Measurements from ENCODE around the gene SH3RF1. TPM values are rescaled to one million over a fixed set of nuclear protein-coding genes. Genes with fewer than 3 reads are reported as not detected.

SH3RF1 gene
- polyA plus RNA-seq, 1 experiment, result 11.0 TPM

DNA sequence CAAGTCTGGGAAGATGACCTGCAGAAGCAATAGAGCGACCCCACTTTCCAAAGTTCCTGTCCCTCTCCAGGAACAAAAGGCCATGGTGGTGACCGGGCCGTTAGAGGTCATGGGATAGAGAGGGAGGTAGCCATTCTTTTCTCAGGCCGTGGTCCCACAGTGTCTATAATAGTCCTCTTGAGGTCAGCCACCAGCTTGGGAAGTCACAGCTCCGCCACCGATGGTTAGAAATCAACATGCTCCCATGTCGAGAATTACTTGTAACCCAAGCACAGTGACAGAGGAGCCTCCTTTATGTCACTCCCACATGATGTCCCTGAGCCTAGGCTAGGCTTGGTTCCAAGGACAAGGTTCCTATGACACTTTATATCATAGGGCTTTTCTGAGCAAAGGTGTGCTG, 212.4 kb downstream of the SH3RF1 start:
- DNase-seq (ENCODE audit: low read depth, low spot score), result no peak
- Histone ChIP-seq H3K27ac (ENCODE audit: low read depth, low read length) (no peak overlapping the region), H3K4me3 (ENCODE audit: low read depth, low read length) (no peak overlapping the region), H3K9me3 (ENCODE audit: control insufficient read depth, insufficient read depth, low read length) (no peaks in the 10 kb centered on the region), H3K27me3 (ENCODE audit: control insufficient read depth, insufficient read depth, low read length) (no peaks in the 10 kb centered on the region)
- TF ChIP-seq, protein P1, sequence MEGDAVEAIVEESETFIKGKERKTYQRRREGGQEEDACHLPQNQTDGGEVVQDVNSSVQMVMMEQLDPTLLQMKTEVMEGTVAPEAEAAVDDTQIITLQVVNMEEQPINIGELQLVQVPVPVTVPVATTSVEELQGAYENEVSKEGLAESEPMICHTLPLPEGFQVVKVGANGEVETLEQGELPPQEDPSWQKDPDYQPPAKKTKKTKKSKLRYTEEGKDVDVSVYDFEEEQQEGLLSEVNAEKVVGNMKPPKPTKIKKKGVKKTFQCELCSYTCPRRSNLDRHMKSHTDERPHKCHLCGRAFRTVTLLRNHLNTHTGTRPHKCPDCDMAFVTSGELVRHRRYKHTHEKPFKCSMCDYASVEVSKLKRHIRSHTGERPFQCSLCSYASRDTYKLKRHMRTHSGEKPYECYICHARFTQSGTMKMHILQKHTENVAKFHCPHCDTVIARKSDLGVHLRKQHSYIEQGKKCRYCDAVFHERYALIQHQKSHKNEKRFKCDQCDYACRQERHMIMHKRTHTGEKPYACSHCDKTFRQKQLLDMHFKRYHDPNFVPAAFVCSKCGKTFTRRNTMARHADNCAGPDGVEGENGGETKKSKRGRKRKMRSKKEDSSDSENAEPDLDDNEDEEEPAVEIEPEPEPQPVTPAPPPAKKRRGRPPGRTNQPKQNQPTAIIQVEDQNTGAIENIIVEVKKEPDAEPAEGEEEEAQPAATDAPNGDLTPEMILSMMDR (IDR thresholded peaks at IDR 0.05; ENCODE audit: low read depth, low read length), result no peak
- POLR2A ChIA-PET, result no interaction called here
- CTCF ChIA-PET, result no interaction called here

DNA sequence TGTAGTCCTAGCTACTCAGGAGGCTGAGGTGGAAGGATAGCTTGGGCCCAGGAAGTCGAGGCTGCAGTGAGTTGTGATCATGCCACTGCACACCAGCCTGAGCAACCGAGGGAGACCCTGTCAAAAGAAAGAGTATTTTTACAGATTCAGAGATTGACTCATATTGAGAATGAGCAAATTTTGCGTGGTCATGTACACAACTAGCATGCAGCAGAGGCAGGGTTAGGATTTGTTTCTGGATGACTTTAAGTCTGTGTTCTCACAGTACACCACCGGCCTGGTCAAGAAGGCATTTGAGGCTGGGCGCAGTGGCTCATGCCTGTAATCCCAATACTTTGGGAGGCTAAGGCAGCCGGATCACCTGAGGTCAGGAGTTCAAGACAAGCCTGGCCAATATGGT, 215.9 kb downstream of the SH3RF1 start:
- no peak overlapping the region for H3K4me3 ChIP-seq (ENCODE audit: low read depth, low read length)
- TF ChIP-seq, protein P1 (IDR thresholded peaks at IDR 0.05; ENCODE audit: low read depth, low read length), result no peak
- H3K9me3 ChIP-seq (ENCODE audit: control insufficient read depth, insufficient read depth, low read length), result no peaks in the 10 kb centered on the region
- no peak for DNase-seq (ENCODE audit: low read depth, low spot score)
- H3K27ac ChIP-seq (ENCODE audit: low read depth, low read length), result no peak overlapping the region
- ChIA-PET POLR2A (no interaction called here), CTCF (no interaction called here)
- no peaks in the 10 kb centered on the region for H3K27me3 ChIP-seq (ENCODE audit: control insufficient read depth, insufficient read depth, low read length)

DNA sequence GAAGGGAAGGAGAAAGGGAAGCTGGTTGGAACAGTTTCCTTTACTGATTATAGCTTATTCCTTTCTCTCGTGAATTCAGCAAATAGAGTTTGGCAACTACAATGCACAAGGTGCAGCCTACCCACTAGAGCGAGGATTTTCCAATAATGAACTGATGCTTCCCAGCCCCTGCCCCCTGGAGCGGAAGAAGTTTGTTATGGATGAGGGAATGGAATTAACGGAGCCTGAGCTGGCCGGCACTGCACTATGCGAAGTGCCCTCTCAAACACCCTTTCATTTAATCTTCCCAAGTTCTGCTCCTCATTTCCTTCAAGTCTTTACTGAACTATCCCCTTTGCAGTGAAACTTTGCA, 218.2 kb downstream of the SH3RF1 start:
- H3K27me3 ChIP-seq (ENCODE audit: control insufficient read depth, insufficient read depth, low read length), result no peaks in the 10 kb centered on the region
- DNase-seq (ENCODE audit: low read depth, low spot score), result no peak
- H3K9me3 ChIP-seq (ENCODE audit: control insufficient read depth, insufficient read depth, low read length), result no peaks in the 10 kb centered on the region
- H3K4me3 ChIP-seq (ENCODE audit: low read depth, low read length), result no peak overlapping the region
- ChIA-PET CTCF (no interaction called here), POLR2A (no interaction called here)
- TF ChIP-seq, protein P1 (IDR thresholded peaks at IDR 0.05; ENCODE audit: low read depth, low read length), result no peak
- H3K27ac ChIP-seq (ENCODE audit: low read depth, low read length), result no peak overlapping the region

DNA sequence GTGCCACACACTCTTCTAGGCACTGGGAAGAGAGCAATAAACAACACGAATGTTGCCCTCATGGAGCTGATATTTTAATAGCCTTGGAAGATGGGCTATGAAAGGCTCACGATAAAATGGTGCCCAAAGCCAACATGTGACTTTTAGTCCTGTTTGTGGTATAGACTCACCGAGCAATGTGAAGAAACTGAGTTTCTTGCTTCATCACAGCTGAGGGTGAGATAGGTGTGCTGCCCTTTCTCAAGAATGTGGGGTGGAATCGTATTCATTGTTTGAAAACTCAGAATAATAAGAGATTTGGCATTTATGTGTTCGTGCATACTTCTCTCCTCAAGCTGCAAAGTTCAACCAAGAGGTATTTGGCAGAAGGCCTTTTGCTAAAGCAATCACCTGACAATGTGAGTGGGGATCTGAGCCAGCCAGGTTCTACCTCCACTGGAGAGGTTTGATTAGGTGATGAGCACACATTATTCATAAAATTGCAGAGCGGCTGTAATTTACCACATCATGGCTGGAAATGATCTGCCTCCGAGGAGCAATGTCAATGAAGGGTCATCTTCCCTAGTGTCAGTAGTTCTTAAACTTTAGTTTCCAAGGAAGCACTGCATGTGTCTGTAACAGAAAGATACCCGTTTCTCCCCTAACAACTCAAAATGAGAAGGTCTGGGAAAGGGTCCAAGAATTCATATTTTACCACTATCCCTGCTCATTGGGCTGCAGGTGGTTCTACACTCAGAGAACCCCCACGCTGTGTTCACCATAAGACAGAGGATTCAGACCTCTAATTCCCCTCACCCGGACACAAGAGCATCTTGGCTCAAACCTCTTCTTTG, 218.8 kb downstream of the SH3RF1 start:
- Histone ChIP-seq H3K27me3 (ENCODE audit: control insufficient read depth, insufficient read depth, low read length) (no peaks in the 10 kb centered on the region), H3K9me3 (ENCODE audit: control insufficient read depth, insufficient read depth, low read length) (no peaks in the 10 kb centered on the region), H3K27ac (ENCODE audit: low read depth, low read length) (no peak overlapping the region), H3K4me3 (ENCODE audit: low read depth, low read length) (no peak overlapping the region)
- ChIA-PET CTCF (no interaction called here), POLR2A (no interaction called here)
- TF ChIP-seq, protein P1 (IDR thresholded peaks at IDR 0.05; ENCODE audit: low read depth, low read length), result no peak
- no peak for DNase-seq (ENCODE audit: low read depth, low spot score)

DNA sequence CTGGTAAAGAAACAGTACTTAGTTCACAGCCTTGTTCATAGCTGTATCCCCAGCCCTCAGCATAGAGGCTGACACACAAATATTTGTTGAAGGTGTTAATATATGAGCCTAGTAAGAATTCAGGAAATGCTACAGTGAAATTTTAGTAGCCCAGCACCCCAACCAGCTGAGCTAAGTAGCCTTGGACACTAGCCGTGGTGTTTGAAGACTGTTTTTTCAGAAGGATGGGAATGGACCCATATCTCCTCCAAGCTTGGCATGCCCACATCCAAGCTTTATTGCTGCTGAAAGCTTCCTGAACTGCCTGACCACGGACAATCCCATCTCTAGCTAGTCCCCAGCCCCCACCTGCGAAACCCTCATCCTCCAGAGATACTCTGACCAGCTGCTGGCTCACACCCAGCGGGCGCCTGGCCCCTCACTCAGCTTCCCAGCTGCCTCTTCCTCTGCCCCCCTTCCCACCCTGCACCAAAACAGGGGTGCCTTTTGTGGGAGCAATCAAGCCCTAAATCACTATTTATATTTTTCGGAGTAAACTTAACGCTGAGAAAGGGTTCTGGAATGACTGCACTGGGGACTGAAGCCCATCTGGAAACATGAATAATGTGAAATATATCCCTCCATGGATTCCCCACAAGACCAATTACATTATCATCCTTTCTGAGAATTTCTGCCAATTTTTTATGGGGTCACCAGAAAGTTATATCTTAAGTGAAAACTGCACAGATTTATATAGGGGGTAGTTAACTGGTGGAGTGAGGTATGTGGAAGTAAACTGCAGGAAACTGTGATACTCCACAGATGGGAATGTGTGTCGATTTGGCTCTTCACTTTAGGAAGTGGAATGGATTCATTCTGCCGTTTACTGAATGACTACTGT, 219.6 kb downstream of the SH3RF1 start:
- no peaks in the 10 kb centered on the region for H3K9me3 ChIP-seq (ENCODE audit: control insufficient read depth, insufficient read depth, low read length)
- no peak for DNase-seq (ENCODE audit: low read depth, low spot score)
- H3K27me3 ChIP-seq (ENCODE audit: control insufficient read depth, insufficient read depth, low read length), result no peaks in the 10 kb centered on the region
- TF ChIP-seq, protein P1 (IDR thresholded peaks at IDR 0.05; ENCODE audit: low read depth, low read length), result no peak
- H3K27ac ChIP-seq (ENCODE audit: low read depth, low read length), result no peak overlapping the region
- POLR2A ChIA-PET, result no interaction called here
- CTCF ChIA-PET, result no interaction called here
- no peak overlapping the region for H3K4me3 ChIP-seq (ENCODE audit: low read depth, low read length)
